Measurements from ENCODE around the gene CDHR4.
"Not testable (repeated sequence)": the region's sequence is repeated elsewhere in the genome, so short reads cannot be mapped to it uniquely, and the experiment has no call there.

Gene CDHR4

GRCh38 chr3:49802719-49803464, 3.2 kb upstream of the CDHR4 start, which contains the start of gene INKA1:
Gene INKA1 (plus strand): TSS chr3:49803261. CDS start chr3:49803393, 132 bp downstream.
- peak; percentile 79 for DNase-seq

GRCh38 chr3:49801160-49801559, 1.5 kb upstream of the CDHR4 start:
- no peak for DNase-seq

DNA sequence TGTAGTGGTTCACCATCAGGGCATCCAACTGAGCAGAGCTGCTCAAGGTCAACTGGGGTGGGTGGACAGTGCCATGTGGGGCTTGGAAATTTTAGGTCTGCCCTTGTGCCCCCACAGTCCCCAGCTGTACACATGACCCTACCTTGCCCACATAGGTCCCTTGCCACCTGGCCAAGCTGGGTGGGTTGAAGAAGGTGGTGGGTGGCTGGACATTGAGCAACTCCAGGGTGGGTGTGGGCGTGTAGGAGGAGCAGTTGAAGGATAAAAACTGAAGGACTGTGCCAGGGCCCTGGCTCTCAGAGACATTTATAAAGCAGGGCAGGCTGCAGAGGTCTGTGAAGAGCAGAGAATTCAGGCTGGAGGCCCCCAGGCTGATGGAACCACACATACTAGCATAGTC, 568 bp downstream of the CDHR4 start:
- DNase-seq = no peak

GRCh38 chr3:49794926-49795905, 4.5 kb downstream of the CDHR4 start:
- no peak for DNase-seq

- DNase-seq = no peak
Measured at GRCh38 chr3:49794431-49794830, 5.2 kb downstream of the CDHR4 start.

GRCh38 chr3:49793486-49794085, 6.1 kb downstream of the CDHR4 start:
- DNase-seq = no peak

- no peak for DNase-seq
Measured at GRCh38 chr3:49792371-49793150, 7.1 kb downstream of the CDHR4 start.

GRCh38 chr3:49791571-49791970, 8.1 kb downstream of the CDHR4 start:
- no peak for DNase-seq

- no peak for DNase-seq
Measured at GRCh38 chr3:49790626-49791411, 8.9 kb downstream of the CDHR4 start.

DNA sequence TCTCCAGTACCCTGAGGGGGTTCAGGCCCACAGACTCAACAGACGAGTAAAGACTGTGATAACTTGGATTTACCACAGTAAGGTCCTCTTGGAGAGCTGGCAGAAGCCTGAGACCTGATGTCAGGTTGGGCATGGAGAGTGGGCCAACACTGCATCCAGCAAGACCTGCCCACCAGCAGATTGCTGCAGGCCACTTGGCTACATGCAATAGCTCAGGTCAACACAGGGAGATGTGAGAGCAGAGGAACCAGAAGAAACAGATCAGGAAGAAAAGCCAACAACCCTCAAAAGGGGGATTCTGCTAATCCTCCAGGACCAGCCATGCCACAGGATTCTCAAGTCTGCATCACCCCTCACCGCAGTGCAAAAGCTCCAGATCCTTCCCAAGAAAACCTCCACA, 11.6 kb downstream of the CDHR4 start:
- DNase-seq = no peak

DNA sequence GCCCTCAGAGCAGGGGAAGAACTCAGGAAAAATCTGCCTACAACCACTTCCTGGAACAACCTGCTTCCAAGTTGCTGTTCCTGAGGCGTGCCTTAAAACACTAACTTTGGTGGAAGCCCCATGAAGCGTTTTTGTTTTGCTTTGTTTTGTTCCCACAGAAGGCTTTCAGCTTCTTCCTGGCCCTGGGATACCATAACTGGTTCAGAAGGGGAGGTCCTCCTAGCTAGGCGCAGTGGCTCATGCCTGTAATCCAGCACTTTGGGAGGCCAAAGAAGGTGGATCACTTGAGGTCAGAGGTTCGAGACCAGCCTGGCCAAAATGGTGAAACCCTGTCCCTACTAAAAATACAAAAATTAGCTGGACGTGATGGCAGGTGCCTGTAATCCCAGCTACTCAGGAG, 12.1 kb downstream of the CDHR4 start:
- no peak for DNase-seq

DNA sequence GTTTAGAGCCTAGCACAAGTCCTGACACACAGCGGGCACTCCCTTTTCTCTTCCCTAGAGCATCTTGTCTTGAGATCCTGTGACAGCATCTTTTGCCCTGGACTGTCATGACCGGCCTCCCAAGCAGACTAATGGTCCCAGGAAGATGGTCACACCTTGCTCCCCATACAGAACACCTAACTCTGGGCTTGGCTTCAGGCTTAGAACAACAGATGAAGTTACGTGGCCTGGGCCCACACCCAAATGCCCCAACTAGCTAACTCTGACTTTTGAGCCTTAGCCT, 12.6 kb downstream of the CDHR4 start:
- DNase-seq = no peak

GRCh38 chr3:49786357-49787181, 13.1 kb downstream of the CDHR4 start, which contains the start of gene IP6K1:
Gene IP6K1 (minus strand): TSS chr3:49786542. CDS start chr3:49748040, 38,502 bp downstream.
- DNase-seq = peak; percentile 100

- DNase-seq = no peak
Measured at GRCh38 chr3:49785565-49786356, 13.9 kb downstream of the CDHR4 start.

- not testable (repeated sequence) for DNase-seq
Measured at GRCh38 chr3:49782277-49782676, 17.4 kb downstream of the CDHR4 start.

DNA sequence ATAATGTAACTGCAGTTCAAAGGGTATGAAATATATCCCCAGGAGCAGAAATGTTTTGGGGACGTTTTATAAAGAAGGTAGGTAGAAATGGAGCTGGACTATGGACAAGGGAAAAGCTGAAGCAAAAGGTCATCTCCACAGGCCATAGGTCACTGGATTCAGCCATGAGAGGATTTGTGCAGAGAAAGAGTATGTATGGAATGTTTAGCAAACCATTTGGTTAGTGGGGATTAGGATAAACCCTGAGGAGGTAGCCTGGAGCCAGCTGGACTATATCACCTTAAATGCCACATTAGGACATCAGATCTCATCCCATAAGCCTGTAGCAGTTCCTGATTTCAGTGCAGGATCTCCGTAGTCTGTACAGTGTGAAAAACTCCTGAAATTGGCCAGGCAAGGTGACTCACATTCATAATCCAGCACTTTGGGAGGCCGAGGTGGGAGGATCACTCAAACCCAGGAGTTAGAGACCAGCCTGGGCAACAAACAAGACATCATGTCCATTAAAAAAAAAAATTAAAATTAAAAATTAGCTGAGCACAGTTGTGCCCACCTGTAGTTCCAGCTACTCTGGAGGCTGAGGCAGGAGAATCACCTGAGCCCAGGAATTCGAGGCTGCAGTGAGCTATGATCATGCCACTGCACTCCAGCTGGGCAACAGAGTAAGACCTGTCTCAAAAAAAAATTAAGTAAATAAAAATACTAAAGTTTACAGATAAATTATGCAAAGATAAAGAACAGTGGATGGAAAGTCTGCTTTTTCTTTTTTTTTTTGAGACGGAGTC, 18.1 kb downstream of the CDHR4 start:
- DNase-seq = no peak

- DNase-seq = not testable (repeated sequence)
Measured at GRCh38 chr3:49780975-49781365, 18.7 kb downstream of the CDHR4 start.

GRCh38 chr3:49780080-49780974, 19.3 kb downstream of the CDHR4 start:
- no peak for DNase-seq

Measured in fibroblast of skin of abdomen (primary cell).